Immature natural killer cell (primary cell): ENCODE measurements around the gene PHLDB1. TPM values are rescaled to one million over a fixed set of nuclear protein-coding genes. Genes with fewer than 3 reads are reported as not detected.

ENCODE experiments used
- DNase-seq, 3 donors: peaks; one replicate each; pipeline ENCODE4 v3.0.0; 2022; ENCODE audit warnings: mixed read lengths in 1 of 3
- H3K27ac Mint-ChIP-seq, 6 donors: one replicate each; pipeline ENCODE4 v1.8.0; 2020; ENCODE audit warnings: mixed read lengths in 6 of 6, mild to moderate bottlenecking in 5 of 6, inconsistent platforms in 4 of 6, moderate library complexity in 3 of 6
- H3K27me3 Mint-ChIP-seq, 3 donors: one replicate each; pipeline ENCODE4 v1.8.0; 2020 to 2021; ENCODE audit warnings: low read depth in 3 of 3, mild to moderate bottlenecking in 3 of 3, mixed read lengths in 3 of 3, moderate library complexity in 3 of 3, inconsistent platforms in 1 of 3
- H3K36me3 Mint-ChIP-seq, 3 donors: one replicate each; pipeline ENCODE4 v1.8.0; 2020; ENCODE audit warnings: mixed read lengths in 3 of 3, inconsistent platforms in 2 of 3, mild to moderate bottlenecking in 2 of 3
- H3K4me1 Mint-ChIP-seq, 2 donors: one replicate each; pipeline ENCODE4 v1.8.0; 2020; ENCODE audit warnings: inconsistent platforms in 2 of 2, mild to moderate bottlenecking in 2 of 2, mixed read lengths in 2 of 2, moderate library complexity in 1 of 2
- H3K4me3 Mint-ChIP-seq, 5 donors: one replicate each; pipeline ENCODE4 v1.8.0; 2020; ENCODE audit warnings: mild to moderate bottlenecking in 5 of 5, mixed read lengths in 5 of 5, inconsistent platforms in 3 of 5, moderate library complexity in 3 of 5
- H3K9me3 Mint-ChIP-seq, 6 donors: one replicate each; pipeline ENCODE4 v1.8.0; 2020; ENCODE audit warnings: mild to moderate bottlenecking in 6 of 6, mixed read lengths in 6 of 6, inconsistent platforms in 4 of 6, moderate library complexity in 3 of 6
- polyA plus RNA-seq, 3 donors: library from polyadenylated mRNA; unstranded; fragments of 300-500 nt; fragmentation: Illumina TruSeq; gene quantifications; one replicate each; pipeline ENCODE4 v1.2.3, GENCODE V29; 2021

PHLDB1 gene
- polyA plus RNA-seq, 3 donors from 2014 or later, result 0.17 TPM; not detected in 2

- no peak for DNase-seq
- Mint-ChIP-seq H3K27me3 (peaks cover 4 to 8% (median 6%) of the 10 kb centered on the region in 3 donors), H3K4me1 (peaks cover 33 to 38% of the 10 kb centered on the region in 2 donors), H3K36me3 (no peaks in the 10 kb centered on the region), H3K4me3 (peak overlapping the region in 3 of 5 donors; percentile 10 to 76 (median 21)), H3K9me3 (no peaks in the 10 kb centered on the region), H3K27ac (peak overlapping the region in 4 of 6 donors; percentile 80 to 91 (median 88))
Measured at GRCh38 chr11:118705791-118706545, 98.6 kb downstream of the PHLDB1 start.

- peaks cover 31 to 37% of the 10 kb centered on the region in 2 donors for H3K4me1 Mint-ChIP-seq
- no peaks in the 10 kb centered on the region for H3K36me3 Mint-ChIP-seq
- H3K27ac Mint-ChIP-seq, result peak overlapping the region in 1 of 6 donors; percentile 14
- H3K4me3 Mint-ChIP-seq, result no peak overlapping the region
- peaks cover 4 to 8% (median 6%) of the 10 kb centered on the region in 3 donors for H3K27me3 Mint-ChIP-seq
- H3K9me3 Mint-ChIP-seq, result no peaks in the 10 kb centered on the region
- DNase-seq, result no peak
Measured at GRCh38 chr11:118706546-118706825, 99.1 kb downstream of the PHLDB1 start.

Other genes with a start within 250 kb of the PHLDB1 start
- 10 to 100 TPM; 13.7 to 26.3 (median 14.1) TPM for gene UBE4A, start 248.0 kb upstream of the PHLDB1 start, polyA plus RNA-seq
- gene ATP5MG, start 206.0 kb upstream of the PHLDB1 start, polyA plus RNA-seq, result 100 to 1,000 TPM; 448 to 825 (median 551) TPM
- gene KMT2A, start 171.1 kb upstream of the PHLDB1 start, polyA plus RNA-seq, result 10 to 100 TPM in 1 of 3 donors, 1 to 10 TPM in 2; 3.2 to 22.5 (median 6.6) TPM
- gene TTC36, start 80.1 kb upstream of the PHLDB1 start, polyA plus RNA-seq, result under 1 TPM; 0.37 to 0.50 (median 0.50) TPM
- 10 to 100 TPM in 2 of 3 donors, 1 to 10 TPM in 1; 9.6 to 16.8 (median 10.8) TPM for gene TMEM25, start 76.4 kb upstream of the PHLDB1 start, polyA plus RNA-seq
- 1 to 10 TPM; 5.9 to 8.1 (median 7.4) TPM for gene IFT46, start 41.7 kb upstream of the PHLDB1 start, polyA plus RNA-seq
- gene ARCN1, start 35.2 kb upstream of the PHLDB1 start, polyA plus RNA-seq, result 100 to 1,000 TPM in 2 of 3 donors, 10 to 100 TPM in 1; 99.9 to 164 (median 157) TPM
- gene TREH, start 72.0 kb downstream of the PHLDB1 start, polyA plus RNA-seq, result not detected
- 100 to 1,000 TPM in 1 of 3 donors, 10 to 100 TPM in 2; 61.4 to 124 (median 90.2) TPM for gene DDX6, start 183.5 kb downstream of the PHLDB1 start, polyA plus RNA-seq